ENCODE results near the gene MORN1. TPM values are rescaled to one million over a fixed set of nuclear protein-coding genes. Genes with fewer than 3 reads are reported as not detected.
"Not testable (repeated sequence)": the region's sequence is repeated elsewhere in the genome, so short reads cannot be mapped to it uniquely, and the experiment has no call there.

The MORN1 gene
- total RNA-seq, 1 donor: 13.4 TPM

DNA sequence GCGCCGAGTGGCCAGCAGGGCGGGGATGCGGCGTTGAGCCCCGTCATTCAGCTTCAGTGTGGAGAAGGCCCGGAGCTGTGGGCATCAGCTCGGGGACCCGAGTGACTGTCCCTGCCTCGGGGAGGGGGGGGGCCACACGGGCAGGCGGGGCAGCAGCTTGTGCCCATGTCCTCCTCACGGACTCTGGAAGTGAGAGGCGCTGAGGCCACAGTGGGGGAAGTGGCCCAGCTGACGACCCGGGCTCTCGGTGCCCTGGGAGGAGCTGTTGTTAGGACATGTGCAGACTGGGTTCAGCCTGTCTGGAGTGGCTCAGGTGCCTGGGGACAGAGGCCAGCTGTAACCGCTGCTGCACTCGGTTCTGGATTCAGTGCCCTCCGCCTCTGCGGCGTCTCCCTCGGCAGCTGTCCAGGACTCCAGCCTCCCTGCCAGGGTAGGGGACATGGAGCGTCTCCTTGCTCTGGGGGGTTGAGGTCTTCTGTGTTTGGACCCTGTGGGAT, 92.2 kb downstream of the MORN1 start:
- H3K79me2 ChIP-seq (ENCODE audit: insufficient read depth, low read length): peaks cover 100% of the 10 kb centered on the region
- peak overlapping the region; percentile 65 for H3K27ac ChIP-seq (ENCODE audit: low read depth, low read length)
- TF ChIP-seq, protein P1, sequence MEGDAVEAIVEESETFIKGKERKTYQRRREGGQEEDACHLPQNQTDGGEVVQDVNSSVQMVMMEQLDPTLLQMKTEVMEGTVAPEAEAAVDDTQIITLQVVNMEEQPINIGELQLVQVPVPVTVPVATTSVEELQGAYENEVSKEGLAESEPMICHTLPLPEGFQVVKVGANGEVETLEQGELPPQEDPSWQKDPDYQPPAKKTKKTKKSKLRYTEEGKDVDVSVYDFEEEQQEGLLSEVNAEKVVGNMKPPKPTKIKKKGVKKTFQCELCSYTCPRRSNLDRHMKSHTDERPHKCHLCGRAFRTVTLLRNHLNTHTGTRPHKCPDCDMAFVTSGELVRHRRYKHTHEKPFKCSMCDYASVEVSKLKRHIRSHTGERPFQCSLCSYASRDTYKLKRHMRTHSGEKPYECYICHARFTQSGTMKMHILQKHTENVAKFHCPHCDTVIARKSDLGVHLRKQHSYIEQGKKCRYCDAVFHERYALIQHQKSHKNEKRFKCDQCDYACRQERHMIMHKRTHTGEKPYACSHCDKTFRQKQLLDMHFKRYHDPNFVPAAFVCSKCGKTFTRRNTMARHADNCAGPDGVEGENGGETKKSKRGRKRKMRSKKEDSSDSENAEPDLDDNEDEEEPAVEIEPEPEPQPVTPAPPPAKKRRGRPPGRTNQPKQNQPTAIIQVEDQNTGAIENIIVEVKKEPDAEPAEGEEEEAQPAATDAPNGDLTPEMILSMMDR (IDR thresholded peaks at IDR 0.05; ENCODE audit: extremely low read depth, low read depth, low read length): no peak
- H3K4me1 ChIP-seq (ENCODE audit: insufficient read depth, low read length): peaks cover 29% of the 10 kb centered on the region
- H3K4me3 ChIP-seq (ENCODE audit: insufficient read depth, low read length): no peak overlapping the region
- no peaks in the 10 kb centered on the region for H3K27me3 ChIP-seq (ENCODE audit: insufficient read depth, low read length)
- no peaks in the 10 kb centered on the region for H3K9me3 ChIP-seq (ENCODE audit: low read depth, low read length)
- peaks cover 32% of the 10 kb centered on the region for H3K36me3 ChIP-seq (ENCODE audit: insufficient read depth, low read length)
- no peak for DNase-seq (ENCODE audit: insufficient read length, low spot score, missing footprints)
- no peak overlapping the region for H2AFZ ChIP-seq (ENCODE audit: low read length)
- peaks cover 83% of the 10 kb centered on the region for H4K20me1 ChIP-seq (ENCODE audit: insufficient read depth, low read length)
- H3K4me2 ChIP-seq (ENCODE audit: insufficient read depth, low read length): no peak overlapping the region

DNA sequence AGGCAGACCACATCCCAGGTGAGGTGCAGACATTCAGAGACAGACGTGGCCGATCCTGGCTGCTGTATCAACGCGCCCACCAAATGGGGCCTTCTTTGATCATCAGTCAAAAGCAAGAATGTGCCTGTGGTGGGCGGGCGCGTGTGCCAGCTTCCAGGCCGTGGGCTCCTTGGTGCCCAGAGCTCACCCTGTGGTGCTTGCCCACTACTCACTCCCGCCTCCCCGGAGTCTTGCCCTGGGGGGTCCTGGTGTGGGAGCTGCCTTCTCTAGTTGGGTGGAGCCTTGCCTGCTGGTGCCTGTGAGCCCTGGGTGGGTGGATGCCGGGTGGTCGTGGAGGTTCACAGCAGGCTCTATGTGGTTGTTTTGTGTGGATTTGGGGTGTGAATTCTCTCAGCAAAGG, 92.7 kb downstream of the MORN1 start:
- Histone ChIP-seq H3K4me1 (ENCODE audit: insufficient read depth, low read length) (peaks cover 33% of the 10 kb centered on the region), H3K4me3 (ENCODE audit: insufficient read depth, low read length) (no peak overlapping the region), H3K4me2 (ENCODE audit: insufficient read depth, low read length) (no peak overlapping the region), H3K79me2 (ENCODE audit: insufficient read depth, low read length) (peaks cover 100% of the 10 kb centered on the region), H2AFZ (ENCODE audit: low read length) (no peak overlapping the region), H3K27me3 (ENCODE audit: insufficient read depth, low read length) (no peaks in the 10 kb centered on the region), H4K20me1 (ENCODE audit: insufficient read depth, low read length) (peaks cover 88% of the 10 kb centered on the region), H3K9me3 (ENCODE audit: low read depth, low read length) (no peaks in the 10 kb centered on the region), H3K27ac (ENCODE audit: low read depth, low read length) (peak overlapping the region; percentile 37), H3K36me3 (ENCODE audit: insufficient read depth, low read length) (peaks cover 29% of the 10 kb centered on the region)
- no peak for DNase-seq (ENCODE audit: insufficient read length, low spot score, missing footprints)
- TF ChIP-seq, protein P1 (IDR thresholded peaks at IDR 0.05; ENCODE audit: extremely low read depth, low read depth, low read length): no peak

DNA sequence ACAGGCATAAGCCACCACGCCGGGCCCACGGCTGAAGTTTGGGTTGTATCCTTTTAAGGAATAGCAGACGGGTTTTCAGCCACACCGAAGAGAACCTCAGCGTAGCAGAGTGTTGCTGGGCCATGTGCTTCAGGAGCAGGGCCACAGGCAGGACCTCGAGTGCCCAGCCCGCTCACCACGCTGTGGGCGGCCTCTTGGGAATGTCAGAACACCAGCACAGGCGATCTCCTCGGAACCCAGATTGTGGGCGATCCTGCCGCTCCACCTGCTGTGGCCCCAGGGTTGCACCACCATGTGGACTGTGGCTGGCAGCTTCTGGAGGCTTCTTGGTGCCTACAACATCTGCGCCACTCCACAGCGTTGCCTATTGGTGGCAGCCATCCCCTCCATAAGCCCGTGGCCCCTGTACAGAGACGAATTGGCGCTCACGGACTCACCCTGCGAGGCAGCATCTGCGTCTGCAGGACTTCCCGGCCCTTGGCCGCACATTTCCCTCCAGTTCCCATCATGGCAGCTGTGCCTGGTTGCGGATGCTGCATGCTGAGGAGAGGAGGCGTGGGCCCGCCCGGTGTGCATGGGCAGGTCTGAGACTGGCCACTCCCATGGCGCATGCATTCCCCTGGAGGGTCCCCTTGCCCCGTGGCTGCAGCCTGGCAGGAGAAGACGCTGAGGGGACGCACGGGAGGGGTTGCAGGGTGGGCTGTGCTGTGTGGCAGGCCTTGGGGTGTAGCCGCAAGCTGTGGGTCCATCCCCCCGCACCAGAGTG, 93.9 kb downstream of the MORN1 start:
- H3K27ac ChIP-seq (ENCODE audit: low read depth, low read length): no peak overlapping the region
- no peak overlapping the region for H3K4me3 ChIP-seq (ENCODE audit: insufficient read depth, low read length)
- no peak for DNase-seq (ENCODE audit: insufficient read length, low spot score, missing footprints)
- no peaks in the 10 kb centered on the region for H3K9me3 ChIP-seq (ENCODE audit: low read depth, low read length)
- peaks cover 34% of the 10 kb centered on the region for H3K4me1 ChIP-seq (ENCODE audit: insufficient read depth, low read length)
- peaks cover 93% of the 10 kb centered on the region for H4K20me1 ChIP-seq (ENCODE audit: insufficient read depth, low read length)
- TF ChIP-seq, protein P1 (IDR thresholded peaks at IDR 0.05; ENCODE audit: extremely low read depth, low read depth, low read length): no peak
- H3K4me2 ChIP-seq (ENCODE audit: insufficient read depth, low read length): no peak overlapping the region
- H3K27me3 ChIP-seq (ENCODE audit: insufficient read depth, low read length): no peaks in the 10 kb centered on the region
- H3K36me3 ChIP-seq (ENCODE audit: insufficient read depth, low read length): peaks cover 20% of the 10 kb centered on the region
- no peak overlapping the region for H2AFZ ChIP-seq (ENCODE audit: low read length)
- peaks cover 100% of the 10 kb centered on the region for H3K79me2 ChIP-seq (ENCODE audit: insufficient read depth, low read length)

DNA sequence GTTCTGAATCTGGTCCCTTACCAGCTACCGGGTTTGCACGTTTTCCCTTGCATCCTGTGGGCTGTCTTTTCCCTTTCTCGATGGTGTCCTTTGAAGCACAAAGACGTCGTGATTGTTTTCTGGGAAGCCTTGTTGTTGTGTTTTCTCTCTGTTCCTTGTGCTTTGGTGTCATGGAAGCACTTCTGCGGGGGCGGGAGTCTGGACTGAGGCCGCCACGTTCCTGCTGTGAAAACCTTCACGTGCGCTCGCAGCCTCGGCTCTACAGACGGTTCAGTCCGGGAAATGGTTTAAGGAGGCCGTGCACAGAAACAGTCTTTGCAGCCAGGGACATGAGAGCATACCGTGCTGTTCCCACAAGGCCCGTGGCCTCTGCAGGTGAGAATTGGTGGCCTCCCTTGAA, 94.7 kb downstream of the MORN1 start:
- peak overlapping the region; percentile 58 for H3K27ac ChIP-seq (ENCODE audit: low read depth, low read length)
- H3K9me3 ChIP-seq (ENCODE audit: low read depth, low read length): no peaks in the 10 kb centered on the region
- peaks cover 88% of the 10 kb centered on the region for H4K20me1 ChIP-seq (ENCODE audit: insufficient read depth, low read length)

DNA sequence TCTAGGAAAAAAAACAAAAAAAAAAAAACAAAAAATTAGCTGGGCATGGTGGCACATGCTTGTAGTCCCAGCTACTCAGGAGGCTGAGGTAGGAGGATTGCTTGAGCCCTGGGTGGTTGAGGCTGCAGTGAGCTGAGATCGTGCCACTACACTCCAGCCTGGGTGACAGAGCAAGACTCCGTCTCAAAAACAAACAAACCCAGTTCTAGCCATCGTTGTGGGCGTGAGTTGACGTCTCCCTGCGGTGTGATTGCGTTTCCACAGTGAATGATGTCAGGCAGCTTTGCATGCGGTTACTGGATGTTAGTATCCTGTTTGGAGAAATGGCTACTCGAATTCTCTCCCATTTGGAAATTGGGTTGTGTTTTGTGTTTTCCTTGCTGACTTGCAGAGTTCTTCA, 95.1 kb downstream of the MORN1 start:
- H2AFZ ChIP-seq (ENCODE audit: low read length); DNase-seq (ENCODE audit: insufficient read length, low spot score, missing footprints); H3K9me3 ChIP-seq (ENCODE audit: low read depth, low read length); H3K4me2 ChIP-seq (ENCODE audit: insufficient read depth, low read length); H3K27me3 ChIP-seq (ENCODE audit: insufficient read depth, low read length); H3K4me3 ChIP-seq (ENCODE audit: insufficient read depth, low read length): not testable (repeated sequence)
- Histone ChIP-seq H4K20me1 (ENCODE audit: insufficient read depth, low read length) (peaks cover 86% of the 10 kb centered on the region), H3K4me1 (ENCODE audit: insufficient read depth, low read length) (peaks cover 44% of the 10 kb centered on the region), H3K79me2 (ENCODE audit: insufficient read depth, low read length) (peaks cover 98% of the 10 kb centered on the region), H3K36me3 (ENCODE audit: insufficient read depth, low read length) (peaks cover 19% of the 10 kb centered on the region), H3K27ac (ENCODE audit: low read depth, low read length) (peak overlapping the region; percentile 58)

More for the DNA sequence above, 94.7 kb downstream of the MORN1 start:
- no peak for DNase-seq (ENCODE audit: insufficient read length, low spot score, missing footprints)
- H3K27me3 ChIP-seq (ENCODE audit: insufficient read depth, low read length): no peaks in the 10 kb centered on the region
- H2AFZ ChIP-seq (ENCODE audit: low read length): no peak overlapping the region
- H3K4me3 ChIP-seq (ENCODE audit: insufficient read depth, low read length): no peak overlapping the region
- H3K4me2 ChIP-seq (ENCODE audit: insufficient read depth, low read length): no peak overlapping the region
- H3K36me3 ChIP-seq (ENCODE audit: insufficient read depth, low read length): peaks cover 19% of the 10 kb centered on the region
- TF ChIP-seq, protein P1 (IDR thresholded peaks at IDR 0.05; ENCODE audit: extremely low read depth, low read depth, low read length): no peak
- H3K79me2 ChIP-seq (ENCODE audit: insufficient read depth, low read length): peaks cover 100% of the 10 kb centered on the region
- peaks cover 43% of the 10 kb centered on the region for H3K4me1 ChIP-seq (ENCODE audit: insufficient read depth, low read length)
